Testis (tissue), 2 donors: ENCODE data around the gene NUB1.

ENCODE experiments used
- POLR2A ChIP-seq: fragments of 450-650 bp; IDR thresholded peaks from one replicate; pipeline ENCODE4 v1.6.1; 2017; ENCODE audit warnings: antibody characterized with exemption, mild to moderate bottlenecking, moderate library complexity
- TF ChIP-seq, protein P1 (sequence below), 3 experiments: fragments of 450-650 bp in 2 of 3; fragments of 200-600 bp in 1 of 3; sonication (generic) in 1 of 3; IDR thresholded peaks; one replicate each; pipeline ENCODE4 v1.5.1; 2016 to 2019; ENCODE audit warnings: antibody characterized with exemption in 3 of 3, mild to moderate bottlenecking in 2 of 3, moderate library complexity in 1 of 3

GRCh38 chr7:151389096-151389767, 47.6 kb downstream of the NUB1 start:
- TF ChIP-seq, protein P1, sequence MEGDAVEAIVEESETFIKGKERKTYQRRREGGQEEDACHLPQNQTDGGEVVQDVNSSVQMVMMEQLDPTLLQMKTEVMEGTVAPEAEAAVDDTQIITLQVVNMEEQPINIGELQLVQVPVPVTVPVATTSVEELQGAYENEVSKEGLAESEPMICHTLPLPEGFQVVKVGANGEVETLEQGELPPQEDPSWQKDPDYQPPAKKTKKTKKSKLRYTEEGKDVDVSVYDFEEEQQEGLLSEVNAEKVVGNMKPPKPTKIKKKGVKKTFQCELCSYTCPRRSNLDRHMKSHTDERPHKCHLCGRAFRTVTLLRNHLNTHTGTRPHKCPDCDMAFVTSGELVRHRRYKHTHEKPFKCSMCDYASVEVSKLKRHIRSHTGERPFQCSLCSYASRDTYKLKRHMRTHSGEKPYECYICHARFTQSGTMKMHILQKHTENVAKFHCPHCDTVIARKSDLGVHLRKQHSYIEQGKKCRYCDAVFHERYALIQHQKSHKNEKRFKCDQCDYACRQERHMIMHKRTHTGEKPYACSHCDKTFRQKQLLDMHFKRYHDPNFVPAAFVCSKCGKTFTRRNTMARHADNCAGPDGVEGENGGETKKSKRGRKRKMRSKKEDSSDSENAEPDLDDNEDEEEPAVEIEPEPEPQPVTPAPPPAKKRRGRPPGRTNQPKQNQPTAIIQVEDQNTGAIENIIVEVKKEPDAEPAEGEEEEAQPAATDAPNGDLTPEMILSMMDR (IDR thresholded peaks at IDR 0.05) = no peak
- no peak for TF ChIP-seq POLR2A
